ELR (cell line): ENCODE measurements around the gene RFC5.
A peak's percentile ranks its signal among the peaks of the same experiment; 100 is the strongest.
"Not testable (repeated sequence)": the region's sequence is repeated elsewhere in the genome, so short reads cannot be mapped to it uniquely, and the experiment has no call there.

ENCODE experiments used
- DNase-seq: peaks from one replicate; pipeline ENCODE4 v3.0.0-alpha.2; 2015; ENCODE audit warnings: low read depth

Gene RFC5

GRCh38 chr12:118015306-118015705 lies 1.2 kb upstream of the RFC5 start:
- DNase-seq: no peak

- no peak for DNase-seq
Measured at GRCh38 chr12:118015944-118016343, 559 bp upstream of the RFC5 start.

- DNase-seq: no peak
Measured at GRCh38 chr12:118017926-118018325, 1.4 kb downstream of the RFC5 start.

- no peak for DNase-seq
Measured at GRCh38 chr12:118020036-118020435, 3.5 kb downstream of the RFC5 start.

GRCh38 chr12:118022097-118022727 lies 5.7 kb downstream of the RFC5 start:
- DNase-seq: not testable (repeated sequence)

GRCh38 chr12:118022728-118023109 lies 6.2 kb downstream of the RFC5 start:
- no peak for DNase-seq

- DNase-seq: no peak
Measured at GRCh38 chr12:118023301-118023860, 6.9 kb downstream of the RFC5 start.

GRCh38 chr12:118025168-118025567 lies 8.7 kb downstream of the RFC5 start:
- no peak for DNase-seq

GRCh38 chr12:118029166-118029565 lies 12.7 kb downstream of the RFC5 start:
- DNase-seq: no peak

- DNase-seq: no peak
Measured at GRCh38 chr12:118032188-118032587, 15.7 kb downstream of the RFC5 start.

- peak; percentile 83 for DNase-seq
Measured at GRCh38 chr12:118033323-118033722, 16.8 kb downstream of the RFC5 start.

GRCh38 chr12:118033902-118034301 lies 17.4 kb downstream of the RFC5 start:
- peak; percentile 23 for DNase-seq

- peak; percentile 80 for DNase-seq
Measured at GRCh38 chr12:118034429-118035189, 18.1 kb downstream of the RFC5 start.

GRCh38 chr12:118035190-118036041 lies 18.9 kb downstream of the RFC5 start:
- peak; percentile 73 for DNase-seq

- no peak for DNase-seq
Measured at GRCh38 chr12:118036672-118037411, 20.3 kb downstream of the RFC5 start.

GRCh38 chr12:118038137-118038536 lies 21.6 kb downstream of the RFC5 start:
- no peak for DNase-seq

GRCh38 chr12:118042091-118042490 lies 25.6 kb downstream of the RFC5 start:
- no peak for DNase-seq

GRCh38 chr12:118044075-118044474 lies 27.6 kb downstream of the RFC5 start:
- no peak for DNase-seq

- DNase-seq: no peak
Measured at GRCh38 chr12:118044577-118044976, 28.1 kb downstream of the RFC5 start.

- no peak for DNase-seq
Measured at GRCh38 chr12:118046430-118046829, 29.9 kb downstream of the RFC5 start.

GRCh38 chr12:118050972-118051910 lies 34.7 kb downstream of the RFC5 start:
- peak; percentile 47 for DNase-seq
